ENCODE measurements around the gene DGKB.

Gene DGKB

GRCh38 chr7:14821757-14822480 lies 80.6 kb downstream of the DGKB start:
- DNase-seq (ENCODE audit: low read depth): no peak

GRCh38 chr7:14818871-14819270 lies 83.7 kb downstream of the DGKB start:
- DNase-seq (ENCODE audit: low read depth): no peak

- no peak for DNase-seq (ENCODE audit: low read depth)
Measured at GRCh38 chr7:14817829-14818614, 84.5 kb downstream of the DGKB start.

- no peak for DNase-seq (ENCODE audit: low read depth)
Measured at GRCh38 chr7:14807507-14807906, 95.0 kb downstream of the DGKB start.

- no peak for DNase-seq (ENCODE audit: low read depth)
Measured at GRCh38 chr7:14806891-14807290, 95.7 kb downstream of the DGKB start.

- no peak for DNase-seq (ENCODE audit: low read depth)
Measured at GRCh38 chr7:14805105-14805719, 97.3 kb downstream of the DGKB start.

- DNase-seq (ENCODE audit: low read depth): no peak
Measured at GRCh38 chr7:14800664-14801063, 101.9 kb downstream of the DGKB start.

GRCh38 chr7:14793151-14793550 lies 109.4 kb downstream of the DGKB start:
- no peak for DNase-seq (ENCODE audit: low read depth)

- no peak for DNase-seq (ENCODE audit: low read depth)
Measured at GRCh38 chr7:14787551-14787950, 115.0 kb downstream of the DGKB start.

- no peak for DNase-seq (ENCODE audit: low read depth)
Measured at GRCh38 chr7:14786314-14786895, 116.1 kb downstream of the DGKB start.

- no peak for DNase-seq (ENCODE audit: low read depth)
Measured at GRCh38 chr7:14777806-14778205, 124.7 kb downstream of the DGKB start.

- no peak for DNase-seq (ENCODE audit: low read depth)
Measured at GRCh38 chr7:14776266-14776665, 126.3 kb downstream of the DGKB start.

GRCh38 chr7:14773729-14774271 lies 128.8 kb downstream of the DGKB start:
- no peak for DNase-seq (ENCODE audit: low read depth)

- DNase-seq (ENCODE audit: low read depth): no peak
Measured at GRCh38 chr7:14770614-14771013, 131.9 kb downstream of the DGKB start.

GRCh38 chr7:14769261-14769660 lies 133.3 kb downstream of the DGKB start:
- DNase-seq (ENCODE audit: low read depth): no peak

- DNase-seq (ENCODE audit: low read depth): no peak
Measured at GRCh38 chr7:14767716-14768425, 134.7 kb downstream of the DGKB start.

- DNase-seq (ENCODE audit: low read depth): no peak
Measured at GRCh38 chr7:14766747-14767146, 135.8 kb downstream of the DGKB start.

GRCh38 chr7:14765731-14766130 lies 136.8 kb downstream of the DGKB start:
- DNase-seq (ENCODE audit: low read depth): no peak

GRCh38 chr7:14762561-14762960 lies 140.0 kb downstream of the DGKB start:
- no peak for DNase-seq (ENCODE audit: low read depth)

- DNase-seq (ENCODE audit: low read depth): no peak
Measured at GRCh38 chr7:14761510-14762296, 140.8 kb downstream of the DGKB start.

Data from stimulated activated CD4-positive, alpha-beta T cell treated with anti-CD3 and anti-CD28 coated beads, Interleukin-2, amount 100 ng/mL, for 4 hours (primary cell).